SKM-1 treated with dmso at 0.1 percent for 144 hours (cell line): ENCODE data around the gene LAMB4.

Experiments
- DNase-seq: peaks from one replicate; lab custom pipeline; 2025; ENCODE audit not compliant: unreplicated experiment; lab: John Stamatoyannopoulos, UW

Gene LAMB4

DNA sequence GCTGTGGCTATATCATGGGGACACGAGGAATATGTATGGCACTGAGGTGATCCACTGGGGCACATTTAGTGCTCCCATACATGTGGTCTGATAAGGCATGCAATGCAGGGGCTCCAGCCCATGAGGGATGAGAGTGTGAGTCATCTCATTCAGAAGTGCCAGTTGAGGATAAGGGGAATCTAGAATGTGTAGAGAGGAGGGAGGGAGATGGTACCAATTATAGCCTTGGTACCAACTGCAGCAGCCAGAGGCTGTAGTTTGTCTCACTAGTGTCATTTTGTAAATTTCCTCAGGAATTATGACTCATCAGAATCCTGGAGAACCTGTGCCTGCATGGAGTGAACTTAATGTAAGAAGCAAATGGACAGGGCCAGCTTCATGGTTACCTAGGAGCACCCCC, 46.2 kb downstream of the LAMB4 start:
- no peak for DNase-seq

DNA sequence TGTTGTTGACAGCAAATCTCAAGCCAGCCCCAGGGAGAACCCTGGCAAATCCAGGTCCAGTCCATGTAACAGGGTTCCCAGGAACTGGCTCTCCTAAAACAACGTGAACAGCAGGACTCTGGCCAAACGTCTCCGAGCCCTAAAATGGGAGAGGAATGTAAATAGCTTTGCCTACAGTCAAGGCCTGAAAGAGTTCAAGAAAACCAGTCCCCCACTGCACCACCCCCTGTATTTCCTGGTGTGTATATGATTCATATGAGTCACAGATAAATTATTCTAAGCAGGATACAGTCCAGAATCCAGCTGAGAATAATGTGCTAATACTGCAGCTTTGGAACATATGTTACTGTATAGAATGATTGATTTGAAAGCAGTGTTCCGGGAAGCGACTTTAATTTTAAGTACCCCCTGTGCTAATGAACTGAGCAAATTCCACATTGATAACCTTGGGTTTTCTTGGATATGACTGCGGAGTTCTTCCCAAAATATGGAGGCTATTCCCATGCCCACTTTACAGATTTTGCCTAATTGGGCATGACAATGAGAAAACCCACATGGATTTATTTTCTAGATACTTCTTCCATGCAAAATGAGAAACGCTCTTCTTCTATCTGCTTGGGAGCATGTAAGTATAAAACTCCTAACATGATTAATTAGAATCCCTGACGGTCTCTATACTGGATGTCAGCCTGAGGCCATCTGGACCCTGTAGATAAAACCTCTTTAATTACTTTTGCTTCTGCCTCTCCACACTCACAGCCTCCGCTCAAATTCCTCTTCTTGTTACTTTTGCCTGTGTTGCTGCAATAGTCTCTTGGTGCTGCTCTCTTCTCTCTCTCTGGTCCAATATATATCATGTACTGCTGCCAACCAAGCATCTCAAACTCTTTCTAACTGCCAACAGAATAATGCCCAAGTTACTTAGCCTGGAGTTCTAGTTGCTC, 50.2 kb downstream of the LAMB4 start:
- DNase-seq, result no peak

DNA sequence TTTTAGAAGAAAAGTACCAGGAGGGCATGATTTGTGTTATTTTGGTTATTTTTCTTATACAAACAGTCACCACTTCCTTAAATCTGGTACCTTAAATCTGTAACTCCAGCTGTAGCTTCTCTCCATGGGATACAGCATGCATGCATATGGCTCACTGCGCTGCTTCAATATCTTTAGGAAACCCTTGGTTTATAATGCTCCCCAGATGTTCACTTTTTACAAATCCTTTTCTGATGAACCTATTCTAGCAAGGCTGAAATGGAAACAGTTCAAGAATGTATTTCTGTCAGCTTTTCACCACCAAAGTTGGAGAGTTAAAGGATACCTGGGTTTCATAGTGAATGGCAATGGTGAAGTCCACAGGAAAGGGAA, 50.9 kb downstream of the LAMB4 start:
- no peak for DNase-seq

DNA sequence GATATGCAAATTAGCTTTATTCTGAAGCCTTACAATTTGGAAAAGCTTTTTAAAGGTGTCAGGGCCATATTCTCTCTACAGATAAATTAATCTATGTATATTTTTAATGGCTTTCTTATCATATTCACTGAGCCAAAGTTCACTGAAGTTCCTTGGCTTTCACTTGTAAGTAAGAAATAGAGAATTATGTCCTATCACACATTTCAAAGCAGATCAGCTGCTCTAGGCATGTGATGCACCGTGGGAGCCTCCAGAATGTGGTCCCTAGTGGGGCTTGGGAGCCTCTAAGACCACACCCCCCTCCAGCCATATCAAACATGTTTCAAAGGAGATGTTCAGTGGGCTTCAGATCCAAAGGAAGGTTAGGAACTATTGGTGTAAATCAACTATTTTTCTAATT, 51.5 kb downstream of the LAMB4 start:
- DNase-seq, result no peak

DNA sequence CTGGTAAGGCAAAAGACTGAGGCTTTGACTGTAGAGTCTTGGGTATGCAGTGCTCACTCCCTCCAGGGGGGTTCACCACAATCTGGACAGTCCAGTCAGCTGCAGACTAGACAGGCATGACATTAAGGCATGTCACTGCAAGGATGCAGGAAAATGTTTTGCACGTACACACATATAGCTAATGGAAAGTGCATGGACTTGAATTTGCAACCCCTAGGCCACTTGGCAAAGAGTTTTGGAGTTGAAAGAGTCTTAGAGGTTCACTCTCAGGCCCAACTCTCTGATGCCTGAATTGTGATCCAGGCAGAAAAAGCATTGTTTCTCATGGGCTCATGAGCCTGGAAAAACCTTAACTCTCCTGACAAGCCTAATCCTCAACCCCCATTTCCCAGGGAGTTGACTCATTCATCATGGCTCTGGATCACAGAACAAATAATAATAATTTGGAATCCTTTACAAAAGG, 51.9 kb downstream of the LAMB4 start:
- DNase-seq, result no peak

DNA sequence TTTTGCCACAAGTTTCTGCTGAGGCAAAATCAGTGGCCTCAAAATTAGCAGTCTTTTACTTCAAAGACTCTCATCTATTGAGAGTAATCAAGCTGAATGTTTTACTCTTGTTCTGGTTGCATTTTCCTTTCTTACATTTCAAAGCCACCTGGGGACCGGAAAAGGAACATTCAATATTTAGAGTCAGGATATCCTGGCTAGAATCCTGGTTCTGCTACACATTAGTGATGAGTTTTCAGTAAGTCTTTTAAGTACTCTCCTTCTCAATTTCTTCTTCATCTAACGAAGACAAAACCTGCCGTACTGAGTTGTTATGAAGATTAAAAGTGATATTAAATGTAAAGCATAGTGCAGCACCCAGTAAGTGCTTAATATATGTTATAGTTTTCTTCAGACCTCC, 52.5 kb downstream of the LAMB4 start:
- no peak for DNase-seq

DNA sequence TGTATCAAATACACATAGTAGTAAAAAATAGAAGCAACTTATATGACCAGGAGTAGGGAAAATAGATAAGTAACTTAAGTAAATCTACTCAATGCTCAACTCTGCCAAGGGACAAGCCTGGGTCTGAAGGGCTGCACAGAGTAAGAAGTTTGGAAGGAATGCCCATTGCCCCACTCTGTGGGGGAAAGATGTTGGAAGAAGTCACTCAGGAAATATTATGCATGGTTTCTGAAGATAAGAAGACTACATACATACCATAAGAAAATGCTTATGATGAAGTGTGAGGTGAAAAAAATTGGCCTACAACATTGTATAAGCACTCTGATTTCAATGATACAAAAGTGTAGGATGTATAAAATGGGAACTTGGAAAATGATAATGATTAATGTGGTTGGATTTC, 54.0 kb downstream of the LAMB4 start:
- DNase-seq, result no peak

DNA sequence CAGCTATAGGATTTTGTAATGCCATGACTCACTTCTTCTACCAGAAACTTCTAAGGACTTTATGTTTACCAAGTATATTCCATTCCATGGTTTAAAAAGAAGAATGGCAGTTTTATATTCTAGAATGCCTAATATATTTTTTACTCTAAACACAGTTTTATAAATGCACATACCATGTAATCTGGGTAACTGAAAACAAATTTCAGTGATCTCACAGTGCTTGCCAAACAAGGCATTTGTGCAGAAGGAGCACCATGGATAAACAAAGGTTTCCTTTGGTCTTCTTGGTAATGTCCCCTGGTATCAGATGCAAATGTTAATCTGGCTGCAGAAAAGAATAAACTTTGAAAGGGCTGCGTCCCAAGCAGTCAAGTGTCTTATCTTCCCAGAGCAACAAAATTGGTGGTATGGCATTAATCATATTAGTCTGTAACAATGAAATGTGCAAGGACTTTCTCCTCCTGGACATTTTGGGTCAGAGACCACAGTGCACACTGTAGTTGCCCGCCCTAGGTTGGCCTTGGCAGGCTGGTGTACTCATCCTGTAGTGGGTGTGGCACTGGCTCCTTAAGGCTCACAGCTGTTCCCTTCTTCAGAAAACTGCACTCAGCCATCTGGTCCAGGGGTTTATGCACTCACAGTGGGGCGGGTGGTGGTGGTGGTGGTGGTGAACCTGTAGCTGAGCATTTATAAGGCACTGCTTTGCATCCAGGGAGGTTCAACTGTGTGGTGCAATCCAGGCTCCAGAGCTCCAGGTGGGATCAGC, 56.7 kb downstream of the LAMB4 start:
- no peak for DNase-seq

DNA sequence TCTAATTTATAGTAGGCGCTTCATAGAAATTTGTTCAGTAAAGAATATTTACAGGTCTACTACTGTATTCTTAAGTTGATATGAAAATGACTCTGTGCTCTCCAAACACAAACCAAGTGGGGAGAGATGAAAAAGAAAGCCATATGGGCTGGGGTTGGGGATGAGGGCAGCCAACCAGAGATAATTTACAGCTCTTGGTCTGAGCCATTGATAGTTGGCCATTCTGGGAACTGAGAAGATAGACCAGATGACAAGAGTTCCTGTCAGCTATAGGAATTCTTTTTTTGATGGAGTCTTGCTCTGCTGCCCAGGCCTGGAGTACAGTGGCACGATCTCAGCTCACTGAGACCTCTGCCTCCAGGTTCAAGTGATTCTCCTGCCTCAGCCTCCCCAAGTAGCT, 57.4 kb downstream of the LAMB4 start:
- DNase-seq, result no peak

DNA sequence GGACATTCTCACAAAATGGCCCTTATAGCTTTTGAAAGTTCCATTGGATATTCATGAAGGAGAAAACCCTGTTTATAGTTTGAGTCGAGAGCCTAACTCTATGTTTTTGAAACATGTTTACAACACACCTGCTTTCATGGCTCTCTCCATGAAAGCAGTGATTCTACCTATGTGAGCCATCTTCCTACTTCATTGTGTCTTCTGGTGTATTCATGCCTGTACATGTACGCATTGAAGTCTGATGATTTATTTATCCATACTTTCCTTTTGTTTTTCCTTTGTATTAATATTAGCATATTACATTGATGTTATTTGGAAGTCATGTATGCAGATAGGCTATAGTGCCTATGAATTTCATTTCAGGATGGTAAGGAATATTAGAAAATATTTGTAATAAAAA, 58.0 kb downstream of the LAMB4 start:
- no peak for DNase-seq

DNA sequence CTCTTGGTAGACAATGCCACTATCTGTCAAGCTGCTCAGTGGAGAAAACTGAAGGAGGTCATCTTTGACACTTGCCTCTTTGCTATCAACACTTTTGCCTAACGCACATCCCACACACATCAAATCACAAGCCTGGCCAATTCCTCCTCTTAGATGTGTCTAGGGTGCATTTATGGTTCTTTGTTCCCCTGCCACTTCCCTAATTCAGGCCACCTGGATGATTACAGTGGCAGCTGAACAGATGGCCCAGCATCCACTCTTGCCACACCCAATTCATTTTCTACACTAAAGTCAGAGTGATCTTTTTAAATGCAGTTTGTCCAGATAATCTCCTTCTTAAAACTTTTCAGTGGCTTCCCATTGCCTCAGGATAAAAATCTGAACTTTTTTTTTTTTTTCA, 58.6 kb downstream of the LAMB4 start:
- DNase-seq, result no peak

DNA sequence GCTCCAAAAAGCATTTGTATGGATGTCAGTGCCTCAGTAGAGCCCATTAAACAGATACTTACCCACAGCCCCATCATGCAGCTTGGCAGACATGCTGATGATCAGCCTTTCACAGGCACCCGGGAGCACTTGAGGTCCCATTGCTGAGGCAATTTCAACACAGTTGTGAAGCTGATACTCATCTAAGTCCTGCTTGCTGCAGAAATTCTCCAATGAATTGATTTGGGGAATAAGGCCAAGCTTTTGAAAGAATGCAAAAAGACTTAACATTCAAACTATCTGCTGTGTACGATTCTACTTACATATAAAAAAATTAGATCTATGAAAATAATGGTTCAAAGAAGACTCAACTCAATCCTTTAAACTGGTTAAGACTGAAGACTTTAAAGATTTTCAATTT, 60.5 kb downstream of the LAMB4 start:
- no peak for DNase-seq

DNA sequence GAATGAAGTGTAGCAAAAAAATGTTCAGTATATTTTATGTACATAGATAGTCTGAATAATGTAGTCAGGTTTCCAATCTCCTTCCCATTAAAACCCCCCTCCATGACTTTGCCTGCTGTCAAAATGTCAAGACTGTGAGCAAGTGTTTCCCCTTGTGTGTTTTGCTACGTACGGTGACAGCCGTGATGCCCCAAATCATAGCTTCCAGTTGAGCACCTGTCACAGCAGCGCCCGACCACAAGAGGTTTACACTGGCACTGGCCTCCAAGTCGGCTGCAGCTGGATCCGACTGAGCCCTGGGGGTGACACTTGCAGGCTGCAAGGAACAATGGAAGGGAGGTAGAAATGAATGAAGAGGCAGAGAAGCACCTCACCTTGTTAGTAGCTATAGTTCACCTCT, 62.3 kb downstream of the LAMB4 start:
- no peak for DNase-seq

DNA sequence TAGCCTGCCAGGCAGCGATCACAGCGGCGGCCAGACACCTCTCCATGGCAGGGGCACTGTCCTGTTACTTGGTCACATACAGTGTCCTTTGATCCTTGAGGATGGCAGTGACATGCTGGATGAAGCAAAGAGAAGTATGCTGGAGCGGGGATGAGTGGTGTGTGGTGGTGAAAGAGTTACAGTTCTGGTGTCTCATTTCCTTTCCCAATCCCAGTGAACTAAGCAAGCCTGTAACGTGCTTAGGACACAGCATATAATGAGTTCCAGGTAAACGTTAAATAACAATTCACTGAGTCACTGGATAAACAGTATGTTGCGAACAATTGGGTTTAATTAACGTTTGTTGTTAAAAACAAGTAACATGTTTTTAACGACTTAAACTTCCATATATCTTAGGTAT, 63.7 kb downstream of the LAMB4 start:
- DNase-seq, result no peak

DNA sequence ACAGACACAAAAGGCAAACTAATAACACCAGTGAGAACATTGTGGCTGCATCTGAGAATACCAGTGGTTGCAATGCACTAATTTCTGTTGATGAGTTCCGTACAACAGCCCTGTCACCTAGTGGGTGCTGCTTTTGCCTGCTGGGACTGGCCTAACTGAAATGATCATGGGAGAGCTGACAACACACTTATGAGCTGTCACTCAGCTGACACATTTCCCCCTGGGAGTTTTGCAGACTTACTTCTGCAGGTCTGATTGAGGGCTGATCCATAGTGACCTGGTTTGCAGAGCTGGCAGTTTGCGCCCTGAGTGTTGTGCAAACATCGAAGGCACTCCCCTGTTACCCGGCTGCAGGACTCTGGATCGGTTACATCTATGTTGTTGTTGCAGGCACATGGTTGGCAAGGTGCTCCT, 66.6 kb downstream of the LAMB4 start:
- no peak for DNase-seq

DNA sequence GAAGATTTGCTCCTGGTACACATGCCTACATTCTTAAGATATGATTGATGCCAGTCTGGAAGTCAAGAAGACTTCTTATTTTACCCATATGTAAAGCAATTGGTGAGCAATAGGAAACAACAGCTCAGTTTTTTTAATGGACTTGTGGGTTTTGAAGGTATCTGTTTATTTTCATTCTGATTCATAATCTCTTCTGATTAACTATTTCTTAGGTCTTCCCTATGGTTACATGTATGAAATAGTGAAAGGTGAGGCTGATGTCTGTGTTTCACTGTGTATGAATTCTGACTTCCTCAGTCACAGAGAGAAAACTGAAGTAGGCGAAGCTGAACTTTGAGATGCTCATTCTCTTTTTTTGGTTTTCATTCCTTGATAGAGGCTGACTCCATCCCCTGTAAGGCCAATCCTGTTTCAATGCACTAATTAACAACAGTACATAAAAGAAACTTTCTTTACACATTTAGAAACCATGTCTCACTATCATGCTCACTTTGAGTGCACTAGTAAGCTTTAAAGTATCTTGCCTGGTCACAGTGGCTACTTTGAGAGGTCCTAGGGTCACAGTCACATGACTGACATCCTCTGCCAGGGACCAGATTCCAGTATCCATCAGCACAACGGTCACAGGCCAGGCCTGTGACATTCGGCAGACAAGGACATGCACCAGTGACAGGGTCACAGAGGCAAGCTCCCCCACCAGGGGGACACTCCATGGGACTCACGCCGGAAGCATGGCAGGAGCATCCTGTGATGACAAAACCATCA, 67.7 kb downstream of the LAMB4 start:
- DNase-seq, result no peak

DNA sequence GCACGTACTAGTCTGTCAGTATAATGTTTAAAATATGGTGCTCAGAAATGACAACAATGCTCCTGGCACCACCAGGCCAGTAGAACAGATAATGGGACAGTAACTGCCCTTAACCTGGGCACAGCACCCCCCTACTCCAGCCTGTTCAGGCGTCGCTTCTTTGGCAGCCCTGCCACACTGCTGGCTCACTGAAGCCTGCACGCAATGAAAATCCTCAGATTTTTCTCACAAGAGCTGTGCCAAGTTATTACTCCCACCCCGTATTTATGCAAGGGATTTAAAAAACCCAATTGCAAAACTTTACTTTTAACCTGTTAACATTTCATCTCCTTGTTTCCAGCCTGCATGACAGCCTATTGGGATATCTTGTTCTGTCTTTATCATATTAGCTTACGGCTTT, 70.6 kb downstream of the LAMB4 start:
- DNase-seq, result no peak

DNA sequence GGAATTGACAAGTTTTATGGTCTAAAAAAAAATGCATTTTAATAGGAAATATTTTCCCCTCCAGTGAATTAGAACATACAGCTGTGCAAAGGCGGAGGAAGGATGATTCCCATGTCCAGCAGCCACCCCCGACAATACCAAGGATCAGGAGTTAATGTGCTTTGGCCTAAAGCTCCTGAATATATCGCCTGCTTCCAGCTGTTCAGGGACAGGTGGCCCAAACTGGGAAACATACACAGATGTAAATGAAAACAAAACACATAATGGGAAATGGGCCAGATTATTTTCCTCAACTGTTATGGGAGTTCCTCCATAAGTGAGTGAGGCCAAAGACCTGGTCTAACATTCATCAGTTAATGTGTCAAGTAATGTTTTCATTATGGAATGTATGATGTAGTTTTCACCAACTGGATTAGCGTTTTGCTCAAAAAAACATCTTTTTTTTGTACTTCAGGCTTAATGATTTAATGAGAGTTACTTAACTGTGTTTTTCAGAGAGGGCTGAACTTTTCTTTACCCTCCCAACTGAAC, 72.1 kb downstream of the LAMB4 start:
- DNase-seq, result no peak

DNA sequence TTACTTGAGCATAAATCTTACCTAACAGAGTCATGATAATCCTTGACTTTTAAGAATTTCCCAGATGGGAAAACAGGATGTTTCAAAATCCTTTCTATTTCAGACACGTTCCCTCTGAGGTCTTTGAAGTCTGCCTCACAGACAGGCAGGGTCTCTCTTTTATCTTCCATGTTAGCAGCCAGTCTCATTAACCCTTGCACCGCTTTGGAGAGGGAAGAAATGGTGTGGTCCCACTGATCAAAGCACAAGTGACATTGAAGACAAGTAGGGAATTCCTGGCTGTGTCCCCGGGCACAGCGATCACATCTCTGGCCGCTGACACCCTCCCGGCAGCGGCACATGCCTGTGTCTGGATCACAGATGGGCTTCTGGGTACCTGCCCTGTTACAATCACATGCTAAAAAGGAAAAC, 74.5 kb downstream of the LAMB4 start:
- no peak for DNase-seq

DNA sequence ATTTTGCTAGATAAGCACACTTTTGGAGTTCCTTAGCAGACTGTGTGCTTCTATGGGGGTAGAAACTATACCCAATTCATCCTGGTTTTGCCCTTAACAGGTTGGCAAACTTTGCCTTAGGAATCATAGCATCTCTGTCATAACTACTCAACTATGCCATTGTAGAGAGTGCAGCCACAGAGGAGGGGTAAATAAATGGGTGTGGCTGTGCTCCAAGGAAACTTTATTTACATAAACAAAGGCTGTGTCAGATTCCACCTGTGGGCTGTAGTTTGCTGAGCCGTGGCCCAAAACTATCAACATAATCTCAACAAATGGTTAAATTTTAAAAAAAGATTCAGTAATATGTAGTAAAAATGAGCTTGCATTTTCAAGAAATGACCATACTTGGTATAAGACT, 75.6 kb downstream of the LAMB4 start:
- no peak for DNase-seq

DNA sequence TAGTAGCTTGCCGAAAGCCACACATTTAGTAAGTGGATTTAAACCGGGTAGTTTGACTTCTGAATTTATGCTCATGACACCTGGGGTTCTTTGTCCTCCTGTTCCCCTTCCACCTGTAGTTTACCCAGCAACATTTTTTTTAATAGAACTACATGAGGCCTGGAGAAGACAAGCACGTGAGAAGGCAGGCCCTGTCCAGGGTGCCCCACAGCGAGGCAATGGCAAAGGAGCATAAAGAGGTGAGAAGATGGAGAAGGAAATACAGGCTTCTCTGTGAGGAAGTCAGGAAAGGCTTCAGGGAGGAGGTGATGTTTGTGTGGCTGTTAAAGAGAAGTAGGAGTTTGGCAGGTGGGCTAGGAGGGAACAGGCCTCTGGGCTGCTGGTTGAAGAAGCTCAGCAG, 76.9 kb downstream of the LAMB4 start:
- no peak for DNase-seq
